ENCODE data around the gene PPP2R2B. TPM values are rescaled to one million over a fixed set of nuclear protein-coding genes. Genes with fewer than 3 reads are reported as not detected.

The PPP2R2B gene
- total RNA-seq, 4 donors from 2014 or later, result 1.2 to 4.0 (median 2.1) TPM

GRCh38 chr5:146683861-146684260, 194.7 kb downstream of the PPP2R2B start:
- TF ChIP-seq CTCF (IDR thresholded peaks at IDR 0.05), result no peak
- no peak for TF ChIP-seq POLR2A (IDR thresholded peaks at IDR 0.05; ENCODE audit: low read depth)
- TF ChIP-seq EP300 (IDR thresholded peaks at IDR 0.05), result no peak
- TF ChIP-seq POLR2AphosphoS5 (IDR thresholded peaks at IDR 0.05), result no peak
- Histone ChIP-seq H3K4me1 (no peaks in the 10 kb centered on the region), H3K9me3 (no peaks in the 10 kb centered on the region), H3K4me3 (no peak overlapping the region), H3K36me3 (no peaks in the 10 kb centered on the region), H3K27ac (replicated peaks in 1 of 4) (no peak overlapping the region), H3K27me3 (no peaks in the 10 kb centered on the region)
- DNase-seq (ENCODE audit: extremely low spot score), result no peak
- intact Hi-C loops (cut with DNase I), result no loop called here
- WGBS, result 90% methylated on average over 5 of the region's 5 CpGs

DNA sequence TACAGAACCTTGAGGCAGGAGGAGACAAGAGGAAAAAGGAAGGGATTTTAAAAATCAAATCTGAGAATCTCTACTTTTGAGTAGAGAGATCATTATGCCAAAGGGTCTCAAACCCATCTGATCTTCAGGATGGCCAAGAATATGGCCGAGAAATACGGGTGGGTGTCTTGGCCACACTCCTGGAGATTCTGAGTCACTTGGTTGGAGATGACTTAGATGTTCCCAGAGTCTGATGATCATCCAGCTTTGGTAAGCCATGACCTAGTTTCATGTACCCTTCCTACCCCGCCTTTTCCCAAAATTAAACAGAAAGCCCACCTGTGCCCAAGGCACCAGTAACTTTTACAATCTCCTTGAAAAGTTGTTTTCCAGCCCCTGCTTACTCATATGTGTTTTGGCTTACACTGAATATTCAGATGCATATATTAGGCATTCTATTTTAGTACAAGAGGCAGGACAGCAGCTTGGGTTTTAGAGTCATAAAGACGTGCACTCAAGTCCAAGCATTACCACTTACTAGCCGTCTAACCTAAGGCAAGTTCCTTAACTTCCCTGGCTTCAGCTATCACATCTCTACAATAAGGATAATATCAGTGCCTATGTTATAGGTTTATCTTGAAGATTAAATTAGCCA, 195.5 kb downstream of the PPP2R2B start:
- Histone ChIP-seq H3K4me3 (no peak overlapping the region), H3K27me3 (no peaks in the 10 kb centered on the region), H3K27ac (replicated peaks in 1 of 4) (no peak overlapping the region), H3K9me3 (no peaks in the 10 kb centered on the region), H3K4me1 (no peaks in the 10 kb centered on the region), H3K36me3 (no peaks in the 10 kb centered on the region)
- no peak for TF ChIP-seq POLR2AphosphoS5 (IDR thresholded peaks at IDR 0.05)
- no peak for TF ChIP-seq CTCF (IDR thresholded peaks at IDR 0.05)
- TF ChIP-seq POLR2A (IDR thresholded peaks at IDR 0.05; ENCODE audit: low read depth), result no peak
- TF ChIP-seq EP300 (IDR thresholded peaks at IDR 0.05), result no peak
- DNase-seq (ENCODE audit: extremely low spot score), result no peak
- intact Hi-C loops (cut with DNase I), result no loop called here
- whole genome bisulfite sequencing, result 75% methylated on average over 5 of the region's 5 CpGs

DNA sequence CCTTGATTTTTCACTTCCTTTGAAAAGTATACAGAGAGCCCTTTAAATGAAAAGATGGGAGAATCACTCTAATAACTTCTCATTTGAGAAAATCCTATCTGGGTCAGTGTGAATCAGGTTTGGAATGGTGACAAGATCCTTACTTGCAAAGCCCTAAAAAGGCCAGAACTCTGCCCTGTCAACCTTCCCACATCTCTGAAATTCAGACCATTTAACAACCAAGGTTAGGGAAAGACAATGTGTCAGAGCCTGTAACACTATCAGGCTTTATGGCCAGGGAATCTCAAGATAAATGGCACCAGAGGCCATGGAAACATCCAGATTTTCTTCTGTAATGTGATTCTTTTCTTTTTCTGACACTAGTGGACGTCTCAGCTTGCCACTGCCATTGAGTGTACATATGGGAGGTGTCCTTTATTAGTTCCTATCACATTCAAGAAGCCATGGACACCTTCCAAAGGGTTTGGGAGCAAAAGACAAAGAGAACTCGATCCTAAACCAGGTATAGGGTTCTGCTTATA, 196.9 kb downstream of the PPP2R2B start:
- no peak for DNase-seq (ENCODE audit: extremely low spot score)
- intact Hi-C loops (cut with DNase I), result no loop called here
- Histone ChIP-seq H3K9me3 (no peaks in the 10 kb centered on the region), H3K4me1 (no peaks in the 10 kb centered on the region), H3K4me3 (no peak overlapping the region), H3K27me3 (no peaks in the 10 kb centered on the region), H3K27ac (replicated peaks in 1 of 4) (no peak overlapping the region), H3K36me3 (no peaks in the 10 kb centered on the region)
- 46% methylated on average over 2 of the region's 2 CpGs for WGBS
- no peak for TF ChIP-seq EP300 (IDR thresholded peaks at IDR 0.05)
- no peak for TF ChIP-seq CTCF (IDR thresholded peaks at IDR 0.05)
- no peak for TF ChIP-seq POLR2AphosphoS5 (IDR thresholded peaks at IDR 0.05)
- TF ChIP-seq POLR2A (IDR thresholded peaks at IDR 0.05; ENCODE audit: low read depth), result no peak

DNA sequence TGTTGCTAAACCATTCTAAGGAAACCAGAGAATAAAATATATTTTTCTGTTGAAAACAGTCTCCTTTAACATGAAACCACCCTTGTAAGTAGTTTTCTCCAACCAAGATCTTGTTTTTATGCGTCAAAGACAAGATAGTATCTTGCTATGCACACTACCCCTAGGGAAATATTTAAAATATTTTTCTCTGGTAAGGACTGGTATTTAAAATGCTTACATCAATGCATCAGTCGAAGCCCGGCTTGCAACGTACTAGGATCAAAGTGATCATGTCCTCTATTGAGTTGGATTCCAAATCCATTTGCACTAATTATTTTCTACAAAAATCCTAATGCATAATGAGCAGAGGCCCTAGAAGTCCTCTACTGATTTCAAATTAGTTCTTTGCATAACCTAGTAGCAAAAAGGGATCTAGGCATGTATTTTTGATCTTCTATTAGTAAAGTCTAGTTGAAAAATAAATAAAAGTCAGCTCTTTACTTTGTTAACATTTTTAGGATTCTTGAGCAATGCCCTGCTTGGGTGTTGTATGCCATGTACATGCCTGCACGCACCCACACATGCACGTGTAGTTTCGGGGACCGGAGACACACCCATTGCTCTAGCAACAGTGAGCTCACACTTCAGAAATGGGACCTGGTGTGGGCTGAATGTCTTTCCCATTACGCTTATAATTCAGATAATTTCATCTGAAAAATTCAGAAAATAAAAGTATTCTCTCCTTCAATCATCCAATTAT, 197.5 kb downstream of the PPP2R2B start:
- H3K27me3 ChIP-seq, result peaks cover 0 to 4% (median 0%) of the 10 kb centered on the region in 4 donors
- DNase-seq (ENCODE audit: extremely low spot score), result no peak
- H3K4me1 ChIP-seq, result no peaks in the 10 kb centered on the region
- TF ChIP-seq POLR2AphosphoS5 (IDR thresholded peaks at IDR 0.05) (no peak), EP300 (IDR thresholded peaks at IDR 0.05) (no peak), POLR2A (IDR thresholded peaks at IDR 0.05; ENCODE audit: low read depth) (no peak), CTCF (IDR thresholded peaks at IDR 0.05) (no peak)
- no peaks in the 10 kb centered on the region for H3K9me3 ChIP-seq
- intact Hi-C loops (cut with DNase I), result no loop called here
- H3K27ac ChIP-seq (replicated peaks in 1 of 4), result no peak overlapping the region
- no peaks in the 10 kb centered on the region for H3K36me3 ChIP-seq
- no peak overlapping the region for H3K4me3 ChIP-seq
- WGBS, result 85% methylated on average over 9 of the region's 9 CpGs

Measured in esophagus muscularis mucosa (tissue), 4 donors.